HL-60/S4 treated with phorbol 12-myristate 13-acetate at 8.2 ng/mL for 4 days and 3 days (cell line): Measurements from ENCODE around the gene MEG3.

ENCODE experiments used
- in situ Hi-C: fragments of 300-500 bp; cut with MboI; formaldehyde crosslinking; loops from 2 replicates; pipeline ENCODE4 v1.15.0; 2022; ENCODE audit warnings: low sequenced_read_pairs

Gene MEG3

DNA sequence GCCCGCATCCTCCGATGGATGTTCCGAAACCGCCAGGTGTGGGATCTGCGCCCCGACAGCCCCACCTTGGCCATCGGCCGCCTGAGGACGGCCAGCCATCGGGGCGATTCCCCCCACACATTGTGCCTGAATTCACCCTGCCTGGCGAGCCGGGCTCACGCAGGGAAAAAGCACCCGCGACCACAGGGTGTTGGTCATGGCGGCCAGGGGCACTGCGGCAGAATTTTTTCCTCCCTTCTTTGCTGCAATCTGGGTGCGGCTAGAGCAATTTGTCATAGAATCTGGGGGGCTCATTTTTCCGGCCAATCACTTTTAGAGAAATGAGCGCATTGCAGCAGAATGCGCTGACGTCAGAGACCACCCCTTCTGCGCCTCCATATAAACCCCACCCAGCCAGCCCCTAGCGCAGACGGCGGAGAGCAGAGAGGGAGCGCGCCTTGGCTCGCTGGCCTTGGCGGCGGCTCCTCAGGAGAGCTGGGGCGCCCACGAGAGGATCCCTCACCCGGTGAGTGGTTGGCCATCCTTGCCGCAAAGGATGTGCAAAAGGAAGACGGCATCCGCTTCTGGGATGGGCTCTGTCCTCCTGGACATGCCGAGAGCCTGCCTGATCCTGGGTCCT, at the start of gene MEG3:
Gene MEG3, plus strand, starts transcription at position 406 of the 619 bp plus-strand sequence.
- in situ Hi-C loops = loop anchor here (25.0 kb wide), 2 partner anchors 411 to 811 kb away; no protein-coding TSS in a partner anchor

DNA sequence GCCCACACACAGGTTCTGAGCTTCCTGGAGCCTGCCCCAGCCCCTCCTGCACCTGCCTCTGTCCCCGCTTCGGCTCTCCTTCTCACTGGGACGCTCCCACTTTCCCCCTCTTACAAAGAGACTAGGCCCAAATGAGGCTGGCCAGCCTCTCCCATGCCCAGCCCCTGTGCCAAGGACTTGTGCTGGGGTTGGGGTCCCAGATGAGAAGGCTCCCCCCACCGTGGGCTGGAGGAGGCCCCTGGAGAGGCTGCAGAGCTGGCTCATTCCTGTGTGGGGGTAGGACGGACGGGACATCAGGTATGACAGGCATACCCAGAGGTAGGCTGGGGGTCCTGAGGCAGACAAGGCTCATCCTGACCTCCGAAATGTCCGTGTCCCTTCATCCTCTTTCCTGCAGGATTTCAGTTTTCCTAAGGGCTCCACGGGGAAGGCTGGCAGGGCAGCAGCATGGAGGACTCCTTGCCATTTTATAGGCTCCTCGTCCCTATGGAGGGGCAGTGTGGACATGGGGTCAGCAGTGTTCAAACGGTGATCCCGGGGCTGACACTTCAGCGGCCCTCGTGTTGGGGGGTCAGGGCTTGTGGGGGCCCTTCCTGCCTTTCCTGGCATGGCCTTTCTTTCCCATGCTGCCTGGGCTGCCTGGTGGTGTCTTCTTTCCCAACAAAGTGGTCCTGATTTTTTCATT, 49.1 kb upstream of the MEG3 start:
- in situ Hi-C loops = no loop called here

DNA sequence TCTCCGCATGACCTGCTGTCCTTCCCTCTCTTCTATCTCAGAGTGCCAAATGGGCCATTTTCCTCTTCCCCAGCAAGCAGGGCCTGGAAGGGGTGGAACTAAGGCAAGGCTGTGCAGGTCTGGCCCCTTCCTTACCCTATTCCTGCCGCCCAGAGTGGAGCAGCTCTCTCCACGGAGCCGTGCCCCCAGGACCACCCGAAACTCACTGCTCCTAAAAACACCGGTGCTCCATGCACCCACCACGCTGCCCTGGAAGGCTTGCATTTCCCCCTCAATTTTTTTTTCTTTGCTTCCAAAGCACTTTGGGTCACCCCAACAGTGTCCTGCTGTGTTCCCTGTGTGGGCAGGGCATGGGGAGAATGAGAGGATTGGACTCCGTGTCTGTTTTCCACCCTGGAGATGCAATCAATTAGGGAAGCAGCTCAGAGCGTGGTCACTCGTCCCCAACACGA, 48.5 kb upstream of the MEG3 start:
- in situ Hi-C loops = no loop called here

DNA sequence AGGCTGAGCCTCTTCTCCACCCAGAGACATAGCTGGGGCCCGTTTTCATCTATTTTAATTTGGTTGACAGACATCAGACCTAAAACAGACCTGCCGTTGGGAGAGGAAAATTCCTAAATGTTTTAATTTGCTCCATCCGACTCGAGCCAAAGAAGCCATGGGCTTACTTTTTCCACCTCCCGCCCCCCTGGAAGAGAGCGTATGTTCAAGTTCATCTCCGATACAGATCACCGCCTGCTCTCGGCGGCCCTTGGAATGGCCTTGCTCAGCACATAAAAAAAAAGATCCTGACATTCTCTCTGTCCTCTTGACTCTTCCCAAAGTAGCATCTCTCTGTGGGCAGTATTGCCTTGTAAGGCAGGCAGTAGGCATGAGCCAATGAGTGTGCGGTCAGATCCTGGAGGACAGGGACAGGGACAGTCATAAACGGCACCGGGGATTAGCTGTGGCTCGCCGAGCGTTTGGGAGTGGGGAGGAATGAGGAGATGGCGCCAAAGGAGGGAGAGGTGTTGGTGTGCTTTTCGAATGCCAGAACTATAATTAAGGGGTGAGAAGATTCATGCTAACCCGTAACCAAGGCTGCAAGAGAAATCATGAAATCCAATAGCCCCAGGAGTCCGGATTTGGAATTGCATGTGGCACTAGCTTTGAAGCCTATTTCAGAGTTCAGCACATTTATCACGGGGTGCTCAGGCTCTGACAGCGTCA, 47.9 kb upstream of the MEG3 start:
- in situ Hi-C loops = no loop called here

DNA sequence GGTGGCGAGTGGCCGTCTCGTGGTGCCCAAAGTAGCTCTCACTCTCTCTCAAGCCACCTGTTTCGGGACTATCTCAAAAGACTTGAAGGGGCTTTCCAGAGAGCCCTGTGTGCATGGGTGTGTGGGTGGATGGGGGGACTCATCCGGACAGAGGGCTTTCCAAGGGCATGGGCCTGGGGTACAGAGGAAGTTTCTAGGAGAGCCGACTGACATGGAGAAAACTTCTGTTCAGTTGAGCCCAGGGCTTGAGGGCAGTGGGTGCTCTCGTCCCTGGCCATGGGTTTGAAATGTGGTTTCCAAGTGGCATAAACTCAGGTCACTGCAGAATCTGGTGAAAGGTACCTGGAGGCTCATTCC, 47.4 kb upstream of the MEG3 start:
- in situ Hi-C loops = no loop called here

DNA sequence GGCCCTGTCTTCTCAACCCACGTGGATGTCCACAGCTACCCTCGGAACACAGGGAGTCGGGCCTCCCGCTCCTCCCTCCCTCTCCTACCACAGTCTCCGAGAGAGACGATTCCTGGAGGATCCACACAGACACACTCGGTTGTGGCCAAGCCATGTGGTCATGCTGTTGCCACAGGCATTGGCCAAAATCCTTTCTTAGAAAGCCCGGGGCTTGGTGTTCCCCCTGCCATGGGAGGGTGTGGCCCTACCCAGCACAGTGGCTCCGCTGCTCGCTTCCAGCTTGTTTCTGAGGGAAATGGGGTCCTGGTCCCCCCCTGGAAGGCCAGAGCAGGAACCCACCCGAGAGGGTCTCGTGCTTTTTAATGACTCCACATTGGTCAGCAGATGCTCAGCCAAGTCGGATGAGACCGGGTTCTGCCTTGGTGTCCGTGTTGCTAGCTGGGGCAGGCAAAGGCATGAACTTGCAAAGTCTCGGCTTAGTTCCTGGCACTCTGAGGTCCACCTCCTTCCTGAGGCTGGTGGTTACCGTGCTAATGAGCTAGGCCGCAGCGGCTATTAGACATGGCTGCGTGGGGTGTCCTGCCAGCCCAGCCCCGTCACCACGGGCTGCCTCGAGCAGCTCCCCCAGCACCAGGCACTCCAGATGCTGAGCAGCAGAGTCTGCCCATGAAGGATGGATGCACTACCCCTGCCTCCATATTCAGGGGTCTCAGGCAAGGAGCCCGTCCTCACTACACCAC, 46.8 kb upstream of the MEG3 start:
- in situ Hi-C loops = no loop called here

DNA sequence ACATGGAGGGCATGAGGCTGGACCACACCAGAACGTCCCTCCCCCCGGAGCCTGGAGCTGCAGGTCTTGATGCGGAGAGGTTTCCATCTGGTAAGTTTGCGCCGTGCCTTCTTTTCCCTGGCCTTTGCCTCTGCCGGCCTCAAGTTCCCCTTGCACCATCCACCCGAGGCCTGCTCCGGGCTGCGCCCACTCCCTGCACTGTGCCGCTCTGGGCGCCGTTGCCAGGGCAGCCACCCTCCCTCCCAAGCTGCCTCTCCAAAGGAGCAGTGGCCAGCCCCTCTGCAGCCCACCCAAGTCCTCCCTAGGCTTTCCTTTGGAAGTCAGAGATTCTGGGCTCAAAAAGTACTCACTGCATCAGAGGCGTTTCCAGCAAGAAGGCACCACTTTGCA, 46.2 kb upstream of the MEG3 start:
- in situ Hi-C loops = no loop called here

DNA sequence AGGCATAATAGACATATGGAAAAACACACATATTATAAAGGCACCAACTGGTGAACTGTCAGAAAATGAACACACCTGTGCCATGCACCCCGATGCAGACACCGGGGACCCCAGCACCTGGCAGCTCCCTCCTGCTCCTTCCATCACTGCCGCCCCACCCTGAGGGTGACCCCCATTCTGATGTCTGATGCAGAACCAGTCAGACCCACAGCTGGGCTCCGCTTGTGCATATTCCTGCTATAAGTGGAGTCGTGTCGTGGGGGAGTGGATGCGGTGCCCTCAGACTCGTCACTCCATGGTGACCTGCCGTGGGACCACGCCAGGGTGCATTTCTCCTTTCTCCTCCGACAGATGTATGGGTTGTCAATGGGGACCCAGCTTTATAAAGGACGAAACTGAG, 45.7 kb upstream of the MEG3 start:
- in situ Hi-C loops = no loop called here

DNA sequence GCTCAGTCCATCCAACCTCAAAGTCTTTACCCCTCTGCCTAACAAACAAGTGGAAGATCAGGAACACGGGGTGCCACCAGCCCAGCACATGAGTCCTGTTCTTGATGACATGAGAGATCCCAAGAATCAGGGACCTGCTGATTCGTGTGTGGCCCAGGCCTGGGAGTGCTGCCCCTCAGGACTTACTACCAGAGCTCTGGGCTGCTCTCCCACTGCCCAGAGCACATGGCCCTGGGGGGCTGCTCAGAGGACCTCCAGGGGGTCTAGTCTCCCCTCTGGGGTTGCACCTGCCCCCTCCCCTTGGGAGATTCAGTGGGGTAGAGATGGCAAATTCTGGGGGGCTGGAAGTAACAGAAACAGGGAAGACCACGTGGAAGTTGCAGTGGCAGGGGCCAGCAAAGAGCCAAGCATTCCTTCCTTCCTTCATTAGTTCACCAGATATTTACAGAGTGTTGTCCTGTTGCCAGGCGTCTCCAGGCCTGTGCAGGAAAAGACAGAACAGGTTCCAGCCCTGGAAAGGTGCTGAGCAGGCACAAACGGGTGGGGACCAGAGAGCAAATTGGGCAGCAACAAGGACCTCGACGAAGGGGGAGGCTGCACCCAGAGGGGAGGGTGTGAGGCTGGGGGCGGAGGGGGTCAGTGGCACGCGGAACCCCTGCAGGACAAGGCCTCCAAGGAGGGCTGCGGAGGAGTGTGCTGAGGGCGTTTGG, 45.1 kb upstream of the MEG3 start:
- in situ Hi-C loops = no loop called here

DNA sequence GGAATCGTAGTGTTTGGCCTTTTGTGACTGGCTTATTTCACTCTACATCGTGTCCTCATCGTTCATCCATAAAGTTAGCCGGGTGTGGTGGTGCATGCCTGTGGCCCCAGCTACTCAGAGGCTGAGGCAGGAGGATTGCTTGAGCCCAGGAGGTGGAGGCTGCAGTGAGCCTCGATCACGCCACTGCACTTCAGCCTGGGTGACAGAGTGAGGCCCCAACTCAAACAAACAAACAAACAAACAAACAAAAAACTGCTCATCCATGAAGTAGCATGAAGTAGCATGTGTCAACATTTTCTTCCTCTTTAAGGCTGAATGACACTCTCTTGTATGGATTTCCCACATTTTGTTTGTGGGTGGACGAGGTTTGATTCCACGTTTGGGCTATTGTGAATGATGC, 44.0 kb upstream of the MEG3 start:
- in situ Hi-C loops = no loop called here

DNA sequence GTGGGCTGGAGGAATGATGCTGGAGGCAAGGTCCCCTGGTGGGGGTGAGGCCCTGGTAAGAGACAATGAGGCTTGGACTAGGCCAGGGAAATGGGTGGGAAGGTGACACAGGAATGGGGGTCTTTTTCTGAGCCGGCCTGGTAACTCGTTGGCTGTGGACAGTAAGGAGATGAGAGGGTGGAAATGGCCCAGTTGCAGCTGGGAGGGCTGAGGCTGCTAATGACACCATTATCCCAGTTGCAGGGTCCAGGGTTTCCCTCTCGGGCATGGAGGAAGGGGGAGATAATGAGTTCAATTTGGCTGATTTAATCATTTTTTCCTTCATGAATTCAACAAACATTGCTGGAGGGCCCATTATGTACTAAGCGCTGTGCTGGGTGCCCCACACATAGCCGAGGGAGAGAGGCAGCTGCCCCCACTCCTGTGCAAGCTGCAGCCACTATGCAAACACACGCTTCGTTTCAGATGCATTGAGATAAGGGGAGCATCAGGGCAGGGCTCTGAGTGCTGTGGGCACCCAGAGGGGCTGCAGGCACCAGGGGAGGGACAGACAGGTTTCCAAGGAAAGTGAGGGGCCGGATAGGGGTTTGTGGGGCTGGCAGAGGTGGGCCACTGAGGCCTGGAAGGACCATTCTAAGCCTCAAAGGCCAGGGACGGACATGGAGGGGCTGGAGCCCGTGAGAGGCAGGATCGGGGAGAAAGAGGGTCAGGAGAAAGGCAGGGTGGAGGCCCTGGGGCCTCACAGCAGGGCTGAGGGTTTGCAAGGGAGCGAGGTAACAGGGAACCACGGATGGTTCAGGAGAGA, 43.2 kb upstream of the MEG3 start:
- in situ Hi-C loops = no loop called here

DNA sequence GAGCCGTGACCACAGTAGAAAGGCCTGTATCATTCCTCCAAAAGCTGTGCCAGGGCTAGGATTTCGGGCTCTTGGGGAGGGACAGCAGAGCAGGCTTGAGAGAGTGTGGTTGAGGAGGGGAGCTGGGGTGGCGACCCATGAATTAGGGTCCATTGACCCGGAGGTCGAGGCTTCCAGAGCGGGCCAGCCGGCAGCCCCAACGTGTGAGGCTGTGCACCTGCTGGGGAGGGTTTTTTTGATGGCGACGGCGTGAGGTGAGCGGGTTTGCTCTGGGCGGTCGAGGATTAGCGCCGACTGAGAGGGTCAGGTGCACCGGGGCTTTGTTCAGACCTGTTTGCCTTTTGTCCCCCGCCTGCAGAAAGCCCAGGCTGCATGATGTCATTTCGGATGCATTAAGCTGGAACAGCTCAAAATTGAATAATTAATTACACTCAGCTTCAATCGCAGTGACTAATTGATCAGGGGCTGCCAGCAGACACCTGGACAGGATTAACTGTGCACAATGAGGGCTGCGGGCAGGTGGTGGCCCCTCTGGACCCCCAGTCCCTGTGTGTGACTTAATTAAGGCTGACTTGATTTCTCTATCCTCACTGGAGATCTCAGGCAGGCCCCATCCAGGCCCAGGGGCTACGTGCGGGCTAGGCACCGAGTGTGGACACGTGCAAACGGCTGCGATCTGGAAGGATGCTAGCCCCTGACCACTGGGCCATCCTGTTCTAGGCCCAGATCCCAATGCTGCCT, 42.1 kb upstream of the MEG3 start:
- in situ Hi-C loops = no loop called here

DNA sequence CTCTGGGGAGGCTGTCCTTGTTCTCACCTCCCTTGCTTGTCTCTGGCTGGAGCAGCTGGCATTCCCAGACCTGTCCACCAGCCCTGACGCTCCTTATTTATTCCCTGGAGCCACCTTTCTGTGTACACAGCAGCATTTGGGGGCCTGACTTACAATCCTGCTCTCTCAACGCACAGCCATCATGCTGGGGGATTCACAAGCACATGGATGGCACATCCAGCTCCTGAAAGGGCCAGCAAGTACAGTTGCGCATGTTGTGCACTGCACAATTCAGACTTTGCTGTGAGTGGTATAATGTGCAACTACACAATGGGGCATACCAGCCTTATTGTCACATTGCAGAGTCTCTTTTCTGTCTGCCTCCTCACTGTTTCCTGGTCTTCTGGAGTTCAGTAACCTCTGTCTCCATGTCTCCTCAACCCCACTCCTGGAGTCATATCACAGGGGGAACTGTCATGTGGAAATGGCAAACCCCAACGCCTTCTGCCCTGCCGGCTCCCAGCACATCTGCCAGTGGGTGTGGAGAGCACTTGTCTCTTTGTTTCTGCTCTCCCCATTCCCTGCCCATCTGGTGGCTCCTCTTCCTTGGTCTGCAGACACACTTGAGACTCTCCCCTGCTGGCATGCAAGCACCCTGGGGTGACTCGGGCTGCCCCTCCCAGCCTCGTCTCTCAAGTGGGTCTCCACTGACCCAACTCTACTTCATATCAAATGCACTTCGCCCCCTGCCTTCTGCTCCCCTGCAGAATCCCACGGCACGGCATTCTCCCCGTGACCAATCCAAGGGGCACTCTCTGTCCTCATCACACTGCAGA, 41.2 kb upstream of the MEG3 start:
- in situ Hi-C loops = no loop called here

DNA sequence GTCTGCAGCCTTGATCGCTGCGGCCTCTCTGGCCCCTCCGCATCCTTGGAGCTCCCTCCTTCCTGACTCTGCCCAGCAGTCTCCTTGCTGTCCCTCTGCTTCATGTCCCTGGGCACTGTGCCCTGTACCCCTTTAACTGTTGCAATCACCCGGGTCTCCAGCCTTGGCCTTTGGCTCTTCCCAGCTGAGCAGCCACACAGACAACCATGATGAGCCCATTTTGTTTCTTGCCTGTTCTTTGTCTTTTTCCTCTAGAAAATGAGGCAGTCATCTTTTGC, 40.6 kb upstream of the MEG3 start:
- in situ Hi-C loops = no loop called here

DNA sequence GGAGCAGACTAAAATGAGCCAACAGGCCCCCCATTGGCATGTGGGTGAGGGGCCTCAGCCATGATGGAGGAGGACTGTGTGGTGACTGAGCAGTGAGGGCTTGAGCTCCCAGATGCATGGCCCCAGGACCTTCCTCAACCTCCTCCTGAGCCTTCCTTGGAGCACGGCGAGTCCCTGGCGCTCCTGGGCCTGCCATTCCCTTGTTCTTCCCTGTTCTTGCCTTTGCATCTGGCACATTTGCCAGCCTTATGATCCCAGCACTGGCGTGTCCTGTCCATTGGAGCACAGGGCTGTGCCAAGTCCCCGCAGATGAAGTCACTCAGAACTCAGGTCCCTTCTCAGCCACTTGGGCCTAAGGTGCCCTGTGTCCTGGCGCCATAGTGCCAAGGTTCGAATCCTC, 40.3 kb upstream of the MEG3 start:
- in situ Hi-C loops = no loop called here

DNA sequence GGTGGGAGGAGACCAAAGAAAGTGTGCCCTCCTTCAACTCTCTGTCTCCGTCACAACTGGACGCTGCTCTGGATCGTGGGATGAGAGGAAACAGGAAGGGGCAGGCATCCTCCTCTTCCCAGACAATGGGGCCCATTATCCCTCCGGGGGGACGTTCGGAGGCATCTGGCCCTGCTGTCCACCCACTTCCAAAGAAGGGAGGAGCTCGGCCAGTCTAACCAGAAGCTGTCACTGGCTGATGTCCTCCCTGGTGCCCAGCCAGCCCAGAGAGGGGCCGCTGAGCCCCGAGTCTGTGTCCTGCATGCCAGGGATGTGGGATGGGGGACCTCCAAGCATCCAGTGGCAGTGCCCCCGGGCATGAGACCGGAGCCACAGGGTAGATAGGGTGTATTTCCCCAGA, 39.8 kb upstream of the MEG3 start:
- in situ Hi-C loops = no loop called here

DNA sequence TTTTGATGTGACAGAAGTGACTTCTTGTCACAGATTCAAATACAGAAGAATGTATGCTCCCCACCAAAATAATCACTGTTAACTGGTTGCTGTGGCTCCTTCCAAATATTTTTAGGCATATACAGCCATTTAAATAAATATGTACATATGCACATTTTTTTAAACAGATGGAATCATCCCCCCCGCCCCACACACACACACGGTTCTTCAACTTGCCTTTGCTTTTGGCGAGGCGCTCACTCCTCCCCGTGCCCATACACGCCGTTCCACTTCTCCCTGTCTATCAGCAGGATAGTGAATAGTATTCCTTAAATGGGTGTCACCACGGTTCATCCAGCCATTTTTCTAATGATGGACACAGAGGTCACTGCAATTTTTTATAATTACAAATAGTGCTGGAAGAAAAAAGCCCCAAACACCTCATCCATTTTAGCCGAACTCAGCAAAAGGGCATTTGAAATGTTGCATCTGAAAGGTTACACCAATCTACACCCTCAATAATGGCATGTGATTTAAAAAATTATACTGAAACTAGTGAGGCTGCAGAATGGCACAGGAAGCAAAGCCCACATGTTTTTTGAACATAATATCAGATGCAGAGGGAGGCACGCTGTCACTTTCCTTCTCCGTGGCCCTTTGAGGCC, 39.2 kb upstream of the MEG3 start:
- in situ Hi-C loops = no loop called here

DNA sequence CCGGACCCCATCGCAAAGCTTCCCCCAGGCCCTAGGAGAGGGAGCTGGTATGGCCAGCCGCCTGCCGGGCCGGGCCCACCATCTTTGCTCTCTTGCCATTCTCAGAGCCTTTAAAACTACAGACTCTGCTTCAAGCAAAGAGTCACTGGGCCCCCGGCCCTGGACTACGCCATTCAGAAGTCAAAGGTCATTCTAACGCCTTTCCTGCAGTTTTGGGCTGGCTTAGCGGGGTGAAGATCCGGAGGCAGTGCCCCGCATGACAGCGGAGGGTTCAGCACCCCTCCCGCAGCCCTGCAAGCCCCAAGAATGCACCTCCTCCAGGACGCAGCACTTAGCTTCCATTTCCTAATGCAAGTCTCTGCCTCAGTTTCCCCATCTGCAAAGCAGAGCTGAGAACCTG, 38.3 kb upstream of the MEG3 start:
- in situ Hi-C loops = no loop called here
